ENCODE data around the gene OTULIN. TPM values are rescaled to one million over a fixed set of nuclear protein-coding genes. Genes with fewer than 3 reads are reported as not detected.

Gene OTULIN
- total RNA-seq, 1 experiment from 2014 or later, result 20.4 TPM

- DNase-seq (ENCODE audit: low spot score), result no peak
Measured at GRCh38 chr5:14741801-14742440, 77.4 kb downstream of the OTULIN start.

GRCh38 chr5:14742498-14742897 is 78.0 kb downstream of the OTULIN start:
- no peak for DNase-seq (ENCODE audit: low spot score)

- DNase-seq (ENCODE audit: low spot score), result no peak
Measured at GRCh38 chr5:14743601-14744295, 79.2 kb downstream of the OTULIN start.

- no peak for DNase-seq (ENCODE audit: low spot score)
Measured at GRCh38 chr5:14744296-14745187, 80.0 kb downstream of the OTULIN start.

- DNase-seq (ENCODE audit: low spot score), result no peak
Measured at GRCh38 chr5:14745188-14745563, 80.7 kb downstream of the OTULIN start.

GRCh38 chr5:14745753-14746152 is 81.2 kb downstream of the OTULIN start:
- DNase-seq (ENCODE audit: low spot score), result no peak

- DNase-seq (ENCODE audit: low spot score), result no peak
Measured at GRCh38 chr5:14748180-14748900, 83.8 kb downstream of the OTULIN start.

Other genes with a start within 250 kb of the OTULIN start
- gene OTULINL, start 82.9 kb upstream of the OTULIN start, total RNA-seq (2014; rRNA removed; shearing (Covaris generic)), result 7.5 and 8.6 TPM in 2 replicates
- gene ANKH, start 207.1 kb downstream of the OTULIN start, total RNA-seq (2014; rRNA removed; shearing (Covaris generic)), result 27.1 and 44.3 TPM in 2 replicates